ENCODE measurements around the gene SMTNL1.

GRCh38 chr11:57562596-57562995 lies 25.2 kb downstream of the SMTNL1 start:
- TF ChIP-seq EHF (CRISPR knock-in tag; IDR thresholded peaks at IDR 0.05): no peak
- no peak for TF ChIP-seq RCOR1 (IDR thresholded peaks at IDR 0.05; ENCODE audit: low read depth, low read length)
- no peak for TF ChIP-seq EP300 (IDR thresholded peaks at IDR 0.05)
